ENCODE results near the gene SBNO2. TPM values are rescaled to one million over a fixed set of nuclear protein-coding genes. Genes with fewer than 3 reads are reported as not detected.

SBNO2 gene
- polyA plus RNA-seq, 3 donors = 0.71 to 75.0 (median 2.6) TPM

- H3K27ac Mint-ChIP-seq = peak overlapping the region in 1 of 7 donors; percentile 61
- Histone ChIP-seq H3K27me3 (ENCODE audit: control insufficient read depth in 2 of 2, insufficient read depth in 2 of 2, low read length in 2 of 2) (no peaks in the 10 kb centered on the region), H3K9me3 (replicated peaks in 1 of 2; ENCODE audit: control insufficient read depth in 1 of 2, insufficient read depth in 1 of 2, low read length in 2 of 2) (no peaks in the 10 kb centered on the region), H3K4me2 (replicated peaks; ENCODE audit: extremely low read depth, low read length, poor library complexity, severe bottlenecking) (no peak overlapping the region), H3K79me2 (ENCODE audit: insufficient read depth, low read length) (peaks cover 83% of the 10 kb centered on the region), H3K36me3 (replicated peaks in 1 of 2; ENCODE audit: control insufficient read depth in 1 of 2, insufficient read depth in 2 of 2, low read length in 2 of 2) (peaks cover 9 to 16% of the 10 kb centered on the region in 2 donors), H3K9ac (ENCODE audit: insufficient read depth, low read length, poor library complexity, severe bottlenecking) (no peak overlapping the region), H4K20me1 (ENCODE audit: insufficient read depth, low read length) (peaks cover 94% of the 10 kb centered on the region), H3K4me3 (replicated peaks in 1 of 3; ENCODE audit: low read depth in 2 of 3, low read length in 3 of 3) (no peak overlapping the region), H3K4me1 (ENCODE audit: control insufficient read depth in 1 of 2, insufficient read depth in 2 of 2, low read length in 2 of 2) (peaks cover 8 to 28% of the 10 kb centered on the region in 2 donors), H3K27ac (ENCODE audit: low read depth in 1 of 2, low read length in 2 of 2) (no peak overlapping the region), H2AFZ (ENCODE audit: insufficient read depth, low read depth, low read length, poor library complexity, severe bottlenecking) (no peak overlapping the region)
- no peak for DNase-seq
- H3K9me3 Mint-ChIP-seq = peaks cover 0 to 4% (median 0%) of the 10 kb centered on the region in 7 donors
- no peaks in the 10 kb centered on the region for H3K27me3 Mint-ChIP-seq (ENCODE audit: low read depth in 3 of 3)
- intact Hi-C loops (cut with micrococcal nuclease) = no loop called here
- peaks cover 7 to 28% of the 10 kb centered on the region in 2 donors for H3K36me3 Mint-ChIP-seq
- no peak overlapping the region for H3K4me3 Mint-ChIP-seq
- TF ChIP-seq CTCF (IDR thresholded peaks at IDR 0.05) = no peak
- 100% methylated on average over 2 of the region's 18 CpGs for WGBS (ENCODE audit: insufficient coverage)
- H3K4me1 Mint-ChIP-seq = peaks cover 14% of the 10 kb centered on the region
Measured at GRCh38 chr19:1161716-1162115, 12.4 kb downstream of the SBNO2 start.

- Histone ChIP-seq H3K27ac (ENCODE audit: low read depth in 1 of 2, low read length in 2 of 2) (no peak overlapping the region), H3K4me3 (replicated peaks in 1 of 3; ENCODE audit: low read depth in 2 of 3, low read length in 3 of 3) (no peak overlapping the region), H3K79me2 (ENCODE audit: insufficient read depth, low read length) (peaks cover 83% of the 10 kb centered on the region), H3K4me2 (replicated peaks; ENCODE audit: extremely low read depth, low read length, poor library complexity, severe bottlenecking) (no peak overlapping the region), H3K36me3 (replicated peaks in 1 of 2; ENCODE audit: control insufficient read depth in 1 of 2, insufficient read depth in 2 of 2, low read length in 2 of 2) (peaks cover 5 to 10% of the 10 kb centered on the region in 2 donors), H3K9ac (ENCODE audit: insufficient read depth, low read length, poor library complexity, severe bottlenecking) (no peak overlapping the region), H3K9me3 (replicated peaks in 1 of 2; ENCODE audit: control insufficient read depth in 1 of 2, insufficient read depth in 1 of 2, low read length in 2 of 2) (no peaks in the 10 kb centered on the region), H3K4me1 (ENCODE audit: control insufficient read depth in 1 of 2, insufficient read depth in 2 of 2, low read length in 2 of 2) (peaks cover 21 to 36% of the 10 kb centered on the region in 2 donors), H4K20me1 (ENCODE audit: insufficient read depth, low read length) (peaks cover 94% of the 10 kb centered on the region), H3K27me3 (ENCODE audit: control insufficient read depth in 2 of 2, insufficient read depth in 2 of 2, low read length in 2 of 2) (no peaks in the 10 kb centered on the region), H2AFZ (ENCODE audit: insufficient read depth, low read depth, low read length, poor library complexity, severe bottlenecking) (no peak overlapping the region)
- H3K27ac Mint-ChIP-seq = no peak overlapping the region
- WGBS (ENCODE audit: insufficient coverage) = 77% methylated on average over 21 of the region's 31 CpGs
- H3K36me3 Mint-ChIP-seq = peaks cover 5 to 29% of the 10 kb centered on the region in 2 donors
- H3K9me3 Mint-ChIP-seq = peaks cover 0 to 4% (median 0%) of the 10 kb centered on the region in 7 donors
- DNase-seq = no peak
- no peak for TF ChIP-seq CTCF (IDR thresholded peaks at IDR 0.05)
- no peaks in the 10 kb centered on the region for H3K27me3 Mint-ChIP-seq (ENCODE audit: low read depth in 3 of 3)
- H3K4me3 Mint-ChIP-seq = no peak overlapping the region
- H3K4me1 Mint-ChIP-seq = peaks cover 23% of the 10 kb centered on the region
- intact Hi-C loops (cut with micrococcal nuclease) = no loop called here
Measured at GRCh38 chr19:1159864-1160595, 14.0 kb downstream of the SBNO2 start.
